H1 (cell line): ENCODE data around the gene UBA5. TPM values are rescaled to one million over a fixed set of nuclear protein-coding genes. Genes with fewer than 3 reads are reported as not detected.

Experiments
- CTCF ChIA-PET: fragments of 300-600 bp; sonication (Branson Sonifier 250); formaldehyde crosslinking; loops from one replicate; lab custom pipeline; 2021; ENCODE audit not compliant: partially characterized antibody; lab: Charles Lee
- POLR2A ChIA-PET: fragments of 300-600 bp; sonication (Branson Sonifier 250); formaldehyde crosslinking; loops from one replicate; lab custom pipeline; 2021; ENCODE audit warnings: inconsistent platforms; ENCODE audit not compliant: partially characterized antibody; lab: Charles Lee
- DNase-seq, 2 experiments: peaks; one replicate each; pipeline versions ENCODE4 v3.0.0 to v3.0.0-alpha.2; 2010 to 2022; ENCODE audit warnings: low spot score in 2 of 2, low read depth in 1 of 2, mixed read lengths in 1 of 2
- FAIRE-seq: peaks from 2 replicates; lab custom pipeline; 2011; peaks lifted over from hg19 to GRCh38; lab: Jason Lieb, UNC
- H2AFZ ChIP-seq: 2 replicates; pipeline ENCODE4 v1.8.1; 2012; ENCODE audit warnings: low read length, inconsistent platforms
- H2AK5ac ChIP-seq: 2 replicates; pipeline ENCODE4 v1.6.1; 2013; ENCODE audit warnings: low read depth, low read length
- H2BK120ac ChIP-seq: replicated peaks from 2 replicates; pipeline ENCODE3; 2013; ENCODE audit warnings: low read depth, low read length, inconsistent platforms
- H2BK12ac ChIP-seq: 2 replicates; pipeline ENCODE4 v1.6.1; 2013; ENCODE audit warnings: low read depth, low read length
- H2BK15ac ChIP-seq: 2 replicates; pipeline ENCODE4 v1.6.1; 2013; ENCODE audit warnings: low read length
- H2BK20ac ChIP-seq: 2 replicates; pipeline ENCODE4 v1.6.1; 2013; ENCODE audit warnings: low read length
- H2BK5ac ChIP-seq: 2 replicates; pipeline ENCODE4 v1.6.1; 2013; ENCODE audit warnings: low read depth, low read length
- H3K14ac ChIP-seq: 2 replicates; pipeline ENCODE4 v1.6.1; 2013; ENCODE audit warnings: inconsistent platforms; ENCODE audit not compliant: insufficient read length
- H3K18ac ChIP-seq: 2 replicates; pipeline ENCODE4 v1.6.1; 2013; ENCODE audit warnings: low read length; ENCODE audit errors: extremely low read depth
- H3K23ac ChIP-seq: 2 replicates; pipeline ENCODE4 v1.6.1; 2013; ENCODE audit warnings: inconsistent platforms; ENCODE audit not compliant: insufficient read length
- H3K23me2 ChIP-seq: 2 replicates; pipeline ENCODE4 v1.6.1; 2013; ENCODE audit warnings: low read depth, low read length
- H3K27ac ChIP-seq: 2 replicates; pipeline ENCODE4 v1.6.1; 2011; ENCODE audit warnings: low read depth, low read length, inconsistent platforms
- H3K27me3 ChIP-seq, 4 experiments: replicated peaks in 1 of 4; 1 replicate in 1 of 4; 2 replicates in 3 of 4; pipeline versions ENCODE4 v1.6.1 to v1.8.1; 2011 to 2013; ENCODE audit warnings: low read length in 3 of 4, mild to moderate bottlenecking in 3 of 4, inconsistent platforms in 2 of 4, mixed read lengths in 2 of 4, moderate library complexity in 1 of 4; ENCODE audit not compliant: control insufficient read depth in 3 of 4, insufficient read depth in 3 of 4; ENCODE audit errors: extremely low read depth in 1 of 4
- H3K36me3 ChIP-seq, 4 experiments: 2 replicates each; pipeline versions ENCODE4 v1.6.1 to v1.8.1; 2011 to 2013; ENCODE audit warnings: mild to moderate bottlenecking in 4 of 4, low read length in 3 of 4, moderate library complexity in 2 of 4, control low read depth in 1 of 4, inconsistent platforms in 1 of 4; ENCODE audit not compliant: insufficient read depth in 4 of 4, control insufficient read depth in 2 of 4
- H3K4ac ChIP-seq: replicated peaks from 2 replicates; pipeline ENCODE3; 2013; ENCODE audit warnings: low read length, low read depth, mixed read lengths, inconsistent platforms; ENCODE audit not compliant: insufficient read length
- H3K4me1 ChIP-seq, 4 experiments: replicated peaks in 1 of 4; 1 replicate in 1 of 4; 2 replicates in 3 of 4; pipeline versions ENCODE4 v1.6.1 to v1.8.1; 2011 to 2013; ENCODE audit warnings: low read length in 3 of 4, inconsistent platforms in 2 of 4, mixed read lengths in 1 of 4; ENCODE audit not compliant: insufficient read depth in 4 of 4, control insufficient read depth in 3 of 4
- H3K4me2 ChIP-seq, 2 experiments: 2 replicates each; pipeline versions ENCODE4 v1.6.1 to v1.8.1; 2011 to 2013; ENCODE audit warnings: low read depth in 2 of 2, low read length in 2 of 2, control low read depth in 1 of 2, inconsistent platforms in 1 of 2, mild to moderate bottlenecking in 1 of 2; ENCODE audit not compliant: insufficient read depth in 1 of 2
- H3K4me3 ChIP-seq, 4 experiments: fragments of 200-600, 300-600 bp in 1 of 4; sonication (generic), shearing (Covaris generic), sonication (Bioruptor Twin) in 1 of 4; 2 replicates each; pipeline versions ENCODE4 v1.5.1 to v1.8.1; 2011 to 2016; ENCODE audit warnings: low read length in 4 of 4, low read depth in 3 of 4, control low read depth in 2 of 4, inconsistent platforms in 2 of 4, mild to moderate bottlenecking in 2 of 4, mixed read lengths in 1 of 4, moderate library complexity in 1 of 4; ENCODE audit not compliant: insufficient read depth in 2 of 4; ENCODE audit errors: extremely low read depth in 1 of 4
- H3K56ac ChIP-seq: replicated peaks from 2 replicates; pipeline ENCODE3; 2013; ENCODE audit warnings: low read depth, mild to moderate bottlenecking, mixed read lengths, low read length, inconsistent platforms; ENCODE audit not compliant: insufficient read length
- H3K79me1 ChIP-seq: 2 replicates; pipeline ENCODE4 v1.6.1; 2013; ENCODE audit warnings: low read depth, low read length, control low read depth
- H3K79me2 ChIP-seq, 2 experiments: 2 replicates each; pipeline versions ENCODE4 v1.6.1 to v1.8.1; 2012 to 2013; ENCODE audit warnings: low read length in 2 of 2, mild to moderate bottlenecking in 2 of 2, inconsistent platforms in 1 of 2; ENCODE audit not compliant: insufficient read depth in 2 of 2, control insufficient read depth in 1 of 2
- H3K9ac ChIP-seq, 4 experiments: replicated peaks in 1 of 4; 1 replicate in 1 of 4; 2 replicates in 3 of 4; pipeline versions ENCODE4 v1.6.1 to v1.8.1; 2011 to 2013; ENCODE audit warnings: low read depth in 3 of 4, low read length in 3 of 4, control low read depth in 2 of 4, mild to moderate bottlenecking in 2 of 4, moderate library complexity in 2 of 4, inconsistent platforms in 1 of 4; ENCODE audit errors: extremely low read depth in 1 of 4
- H3K9me3 ChIP-seq, 2 experiments: 2 replicates each; pipeline versions ENCODE4 v1.6.1 to v1.8.1; 2012 to 2013; ENCODE audit warnings: mild to moderate bottlenecking in 2 of 2, moderate library complexity in 2 of 2, control low read depth in 1 of 2, inconsistent platforms in 1 of 2, low read depth in 1 of 2, low read length in 1 of 2, mixed read lengths in 1 of 2; ENCODE audit not compliant: insufficient read depth in 2 of 2
- H4K20me1 ChIP-seq, 2 experiments: replicated peaks in 1 of 2; 2 replicates each; pipeline versions ENCODE3 to v1.8.1; 2011 to 2013; ENCODE audit warnings: inconsistent platforms in 2 of 2, low read length in 2 of 2, mild to moderate bottlenecking in 1 of 2; ENCODE audit not compliant: insufficient read depth in 2 of 2, control insufficient read depth in 1 of 2
- H4K5ac ChIP-seq: 2 replicates; pipeline ENCODE4 v1.6.1; 2013; ENCODE audit warnings: low read length, low read depth, mixed read lengths, inconsistent platforms; ENCODE audit not compliant: insufficient read length
- H4K8ac ChIP-seq: 2 replicates; pipeline ENCODE4 v1.8.0; 2013; ENCODE audit warnings: mild to moderate bottlenecking, moderate library complexity, low read length, inconsistent platforms; ENCODE audit not compliant: insufficient read depth; ENCODE audit errors: extremely low read depth
- H4K91ac ChIP-seq: replicated peaks from 2 replicates; pipeline ENCODE3; 2013; ENCODE audit warnings: low read length, mixed read lengths, inconsistent platforms; ENCODE audit not compliant: insufficient read length
- CBX8 ChIP-seq: fragments of 300-800, 300-1000 bp; sonication (generic); IDR thresholded peaks from 2 replicates; pipeline ENCODE4 v1.7.1; 2016; ENCODE audit warnings: low read depth, low read length, borderline replicate concordance
- CEBPB ChIP-seq: IDR thresholded peaks from 2 replicates; pipeline ENCODE4 v1.6.1; 2012; ENCODE audit warnings: low read depth, low read length
- EZH2 ChIP-seq: fragments of 200-600 bp; sonication (generic); IDR thresholded peaks from 2 replicates; pipeline ENCODE4 v1.7.1; 2012; ENCODE audit warnings: low read depth, mild to moderate bottlenecking, moderate library complexity, low read length, inconsistent platforms; ENCODE audit not compliant: severe bottlenecking
- KDM1A ChIP-seq: fragments of 200-600, 300-600 bp; sonication (generic); IDR thresholded peaks from 2 replicates; pipeline ENCODE4 v1.7.1; 2016; ENCODE audit warnings: mild to moderate bottlenecking, low read length, borderline replicate concordance
- SAP30 ChIP-seq: fragments of 300-600 bp; sonication (generic); IDR thresholded peaks from 2 replicates; pipeline ENCODE4 v1.7.1; 2012; ENCODE audit warnings: low read length, moderate library complexity, mild to moderate bottlenecking, inconsistent platforms; ENCODE audit not compliant: insufficient read depth, insufficient replicate concordance
- SIRT6 ChIP-seq: IDR thresholded peaks from one replicate; pipeline ENCODE4 v1.7.1; 2012; ENCODE audit warnings: low read length, inconsistent platforms
- SP4 ChIP-seq: IDR thresholded peaks from 2 replicates; pipeline ENCODE4 v1.6.1; 2012; ENCODE audit warnings: low read length, inconsistent platforms
- TEAD4 ChIP-seq: IDR thresholded peaks from 2 replicates; pipeline ENCODE4 v1.6.1; 2012; ENCODE audit warnings: low read depth, low read length, inconsistent platforms, mixed read lengths
- WGBS, 2 experiments: shearing (Covaris generic) in 1 of 2; methylation state at CpG; one replicate each; pipeline versions ENCODE4 v1.1.6 to v1.1.7; 2013 to 2015; ENCODE audit warnings: low lambda C conversion rate in 2 of 2, mixed read lengths in 2 of 2, inconsistent platforms in 1 of 2, low coverage in 1 of 2, missing lambda C conversion rate in 1 of 2; ENCODE audit not compliant: insufficient replicate concordance in 2 of 2, insufficient coverage in 1 of 2, insufficient read length in 1 of 2; ENCODE audit errors: extremely low coverage in 1 of 2, missing lambda C conversion rate in 1 of 2; 5-methylcytosine and 5-hydroxymethylcytosine counted together
- polyA plus RNA-seq, 7 experiments: library from polyadenylated mRNA; depleted of rRNA in 3 of 7; stranded (reverse) in 5 of 7; unstranded in 2 of 7; fragments of >200 nt in 5 of 7; fragments of 200-250 nt in 2 of 7; gene quantifications; 1 replicate in 5 of 7; 2 replicates in 1 of 7; 4 replicates in 1 of 7; pipeline versions ENCODE4 v1.2.1 to v1.2.3, GENCODE V29; 2011 to 2013; ENCODE audit warnings: missing spikeins in 2 of 7, mixed read lengths in 2 of 7
- total RNA-seq: library from RNA; stranded (reverse); fragmentation: NEBNext Ultra II Directional; extraction: Animal tissue kit (Norgen Biotek cat#: 25700); gene quantifications from 2 replicates; pipeline ENCODE4 v1.2.1, GENCODE V29; 2021
- TF ChIP-seq, protein P1 (sequence below): IDR thresholded peaks from 2 replicates; pipeline ENCODE4 v1.6.1; 2011; ENCODE audit warnings: low read length, improper control_type of control experiment

The UBA5 gene
- total and polyA plus RNA-seq, 2 of the 8 experiments (the other 6 are each of a cell fraction or from before 2014, with no cell fraction given) = 11.0 to 28.0 TPM

DNA sequence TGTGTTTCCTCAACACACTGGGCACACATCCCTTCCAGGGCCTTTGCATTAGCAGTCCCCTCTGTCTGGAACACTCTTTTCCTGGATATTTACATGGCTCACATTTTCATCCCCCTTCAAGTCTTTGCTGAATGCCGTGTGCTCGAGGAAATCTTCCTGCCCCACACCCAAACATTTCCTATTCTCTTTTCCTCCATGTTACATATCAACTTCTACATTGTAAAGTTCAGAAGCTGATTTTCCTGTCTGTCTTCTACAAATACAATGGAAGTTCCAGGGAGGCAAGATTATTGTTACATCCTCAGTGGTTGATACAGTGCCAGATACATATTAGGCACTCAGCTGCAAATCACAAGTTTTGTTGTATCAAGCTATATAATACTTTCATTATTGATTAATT lies 4.7 kb upstream of the UBA5 start:
- no peak overlapping the region for H2AK5ac ChIP-seq
- peaks cover 0 to under 1% of the 10 kb centered on the region in 2 experiments; a peak in 1 of 4 replicates for H3K79me2 ChIP-seq
- no peak overlapping the region for H4K5ac ChIP-seq

More for the DNA sequence above, 4.7 kb upstream of the UBA5 start:
- Histone ChIP-seq H2BK120ac (no peak overlapping the region), H4K91ac (no peak overlapping the region), H3K79me1 (no peaks in the 10 kb centered on the region), H4K8ac (no peak overlapping the region), H4K20me1 (no peaks in the 10 kb centered on the region), H3K14ac (no peak overlapping the region), H3K23ac (no peak overlapping the region), H2BK12ac (no peak overlapping the region), H3K9me3 (no peaks in the 10 kb centered on the region), H3K23me2 (peaks cover 8% of the 10 kb centered on the region), H3K9ac (no peak overlapping the region), H3K36me3 (no peaks in the 10 kb centered on the region), H3K4me1 (no peaks in the 10 kb centered on the region; a peak in 1 of 7 replicates), H2AFZ (no peak overlapping the region), H2BK20ac (no peak overlapping the region), H3K27me3 (no peaks in the 10 kb centered on the region), H3K18ac (no peak overlapping the region), H2BK5ac (no peak overlapping the region), H3K56ac (no peak overlapping the region), H3K27ac (no peak overlapping the region), H3K4ac (no peak overlapping the region), H2BK15ac (no peak overlapping the region), H3K4me2 (no peak overlapping the region), H3K4me3 (no peak overlapping the region)
- TF ChIP-seq CEBPB (no peak), SIRT6 (no peak), SAP30 (no peak), KDM1A (no peak), CBX8 (no peak), SP4 (no peak), EZH2 (no peak), TEAD4 (no peak)
- TF ChIP-seq, protein P1, sequence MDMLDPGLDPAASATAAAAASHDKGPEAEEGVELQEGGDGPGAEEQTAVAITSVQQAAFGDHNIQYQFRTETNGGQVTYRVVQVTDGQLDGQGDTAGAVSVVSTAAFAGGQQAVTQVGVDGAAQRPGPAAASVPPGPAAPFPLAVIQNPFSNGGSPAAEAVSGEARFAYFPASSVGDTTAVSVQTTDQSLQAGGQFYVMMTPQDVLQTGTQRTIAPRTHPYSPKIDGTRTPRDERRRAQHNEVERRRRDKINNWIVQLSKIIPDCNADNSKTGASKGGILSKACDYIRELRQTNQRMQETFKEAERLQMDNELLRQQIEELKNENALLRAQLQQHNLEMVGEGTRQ = no peak
- DNase-seq (no peak), FAIRE-seq (no peak)
- POLR2A ChIA-PET = no interaction called here
- CTCF ChIA-PET = interaction anchor here (4.3 kb wide), 1 partner anchor 13 kb away, joined by 23 read pairs; no protein-coding TSS in a partner anchor
- WGBS, 2 experiments = 82% methylated on average over 2 of the region's 2 CpGs; no CpG with 5 or more reads in 1 of the 2 experiments
